C4-2B (cell line): ENCODE measurements around the gene SLC1A7.

Source experiments
- CTCF ChIP-seq: fragments of 450-650 bp; conservative IDR thresholded peaks from 2 replicates; pipeline ENCODE4 v1.5.1; 2017; ENCODE audit warnings: mild to moderate bottlenecking
- ZFX ChIP-seq: fragments of 450-650 bp; IDR thresholded peaks from 2 replicates; pipeline ENCODE4 v1.6.1; 2017

GRCh38 chr1:53183095-53183990 is 40.9 kb upstream of the SLC1A7 start:
- TF ChIP-seq CTCF (no peak), ZFX (no peak)
